ENCODE data around the gene BANP. TPM values are rescaled to one million over a fixed set of nuclear protein-coding genes. Genes with fewer than 3 reads are reported as not detected.
A peak's percentile ranks its signal among the peaks of the same experiment; 100 is the strongest.

BANP gene
- polyA plus RNA-seq, 1 of the 3 experiments (the other 2 are of a cell fraction): 16.8 TPM

GRCh38 chr16:87946596-87947347 is 4.5 kb upstream of the BANP start:
- Histone ChIP-seq H3K9me2 (no peaks in the 10 kb centered on the region), H3K27ac (ENCODE audit: low read depth in 2 of 2, low read length in 1 of 2) (no peak overlapping the region), H3K36me3 (replicated peaks in 1 of 2; ENCODE audit: control insufficient read depth in 1 of 2, insufficient read depth in 2 of 2, low read length in 1 of 2) (no peaks in the 10 kb centered on the region), H3K27me3 (ENCODE audit: insufficient read depth) (no peaks in the 10 kb centered on the region), H3K79me2 (ENCODE audit: insufficient read depth) (peaks cover 2% of the 10 kb centered on the region), H3K4me1 (ENCODE audit: control insufficient read depth in 1 of 2, insufficient read depth in 2 of 2, low read depth in 1 of 2, low read length in 1 of 2) (peaks cover 0 to 14% of the 10 kb centered on the region in 2 experiments; a peak in 1 of 4 replicates), H3K4me3 (ENCODE audit: low read depth in 2 of 2, low read length in 1 of 2) (no peak overlapping the region), H4K20me1 (ENCODE audit: insufficient read depth) (no peaks in the 10 kb centered on the region), H3K9me3 (no peaks in the 10 kb centered on the region), H3F3A (replicated peaks; ENCODE audit: insufficient read depth) (no peaks in the 10 kb centered on the region), H3K4me2 (no peak overlapping the region), H3K9ac (no peak overlapping the region), H2AFZ (ENCODE audit: low read depth) (no peak overlapping the region)
- TF ChIP-seq FOSL2 (IDR thresholded peaks at IDR 0.05; ENCODE audit: borderline replicate concordance, low read depth) (no peak), MXI1 (IDR thresholded peaks at IDR 0.05; ENCODE audit: low read depth, low read length) (no peak), MEF2A (IDR thresholded peaks at IDR 0.05; ENCODE audit: borderline replicate concordance, low read depth) (no peak), ELF1 (IDR thresholded peaks at IDR 0.05) (no peak), MAX (IDR thresholded peaks at IDR 0.05; ENCODE audit: low read depth) (no peak), SMC3 (IDR thresholded peaks at IDR 0.05; ENCODE audit: low read depth, low read length) (no peak), NFIC (IDR thresholded peaks at IDR 0.05; ENCODE audit: borderline replicate concordance) (no peak), FOXJ3 (CRISPR knock-in tag; IDR thresholded peaks at IDR 0.05) (no peak), GATA2 (CRISPR knock-in tag; IDR thresholded peaks at IDR 0.05) (no peak), JUND (IDR thresholded peaks at IDR 0.05) (no peak), NRF1 (IDR thresholded peaks at IDR 0.05; ENCODE audit: low read depth, low read length) (no peak)
- DNase-seq: no peak
- POLR2A ChIA-PET: no interaction called here
- CTCF ChIA-PET: no interaction called here
- 90% methylated on average over 14 of the region's 14 CpGs for WGBS (ENCODE audit: low lambda C conversion rate)

- CTCF ChIA-PET: interaction anchor here (1.2 kb wide), 1 partner anchor 98 kb away, joined by 3 read pairs; no protein-coding TSS in a partner anchor
- 0 out of 2 replicates have a peak overlapping the region, but pooled peaks have one; percentile 41 for H2AFZ ChIP-seq (ENCODE audit: low read depth)
- WGBS (ENCODE audit: low lambda C conversion rate): 91% methylated on average over 22 of the region's 22 CpGs
These were observed 3.7 kb upstream of the BANP start for GRCh38 chr16:87947356-87948118.

More at GRCh38 chr16:87947356-87948118, 3.7 kb upstream of the BANP start:
- H4K20me1 ChIP-seq (ENCODE audit: insufficient read depth): no peaks in the 10 kb centered on the region
- H3K79me2 ChIP-seq (ENCODE audit: insufficient read depth): peaks cover 9% of the 10 kb centered on the region
- no peak for DNase-seq
- H3K9me2 ChIP-seq: no peaks in the 10 kb centered on the region
- no peaks in the 10 kb centered on the region for H3K9me3 ChIP-seq
- no peak overlapping the region for H3K4me3 ChIP-seq (ENCODE audit: low read depth in 2 of 2, low read length in 1 of 2)
- no peaks in the 10 kb centered on the region for H3K36me3 ChIP-seq (replicated peaks in 1 of 2; ENCODE audit: control insufficient read depth in 1 of 2, insufficient read depth in 2 of 2, low read length in 1 of 2)
- no peak overlapping the region for H3K27ac ChIP-seq (ENCODE audit: low read depth in 2 of 2, low read length in 1 of 2)
- TF ChIP-seq MAX (IDR thresholded peaks at IDR 0.05; ENCODE audit: low read depth) (no peak), TAF1 (IDR thresholded peaks at IDR 0.05; ENCODE audit: borderline replicate concordance, low read depth, low read length) (no peak), RCOR1 (IDR thresholded peaks at IDR 0.05; ENCODE audit: low read length) (no peak), GABPA (IDR thresholded peaks at IDR 0.05; ENCODE audit: low read depth) (no peak), FOSL2 (IDR thresholded peaks at IDR 0.05; ENCODE audit: borderline replicate concordance, low read depth) (no peak), IRF3 (IDR thresholded peaks at IDR 0.05; ENCODE audit: low read depth, low read length) (no peak), RFX5 (IDR thresholded peaks at IDR 0.05; ENCODE audit: low read length) (no peak), YY1 (IDR thresholded peaks at IDR 0.05; ENCODE audit: low read depth) (no peak), MEF2A (IDR thresholded peaks at IDR 0.05; ENCODE audit: borderline replicate concordance, low read depth) (no peak), EP300 (IDR thresholded peaks at IDR 0.05; ENCODE audit: borderline replicate concordance in 1 of 2, low read depth in 1 of 2, low read length in 1 of 2) (no peak), ELF1 (IDR thresholded peaks at IDR 0.05) (no peak), SIN3A (IDR thresholded peaks at IDR 0.05; ENCODE audit: borderline replicate concordance, low read depth, low read length) (no peak), GATA2 (CRISPR knock-in tag; IDR thresholded peaks at IDR 0.05) (no peak), NFIC (IDR thresholded peaks at IDR 0.05; ENCODE audit: borderline replicate concordance) (no peak), SMC3 (IDR thresholded peaks at IDR 0.05; ENCODE audit: low read depth, low read length) (no peak), TEAD4 (IDR thresholded peaks at IDR 0.05; ENCODE audit: borderline replicate concordance, insufficient read depth) (no peak)
- POLR2A ChIA-PET: no interaction called here
- H3K9ac ChIP-seq: no peak overlapping the region
- peaks cover under 1 to 19% of the 10 kb centered on the region in 2 experiments; a peak in 2 of 4 replicates for H3K4me1 ChIP-seq (ENCODE audit: control insufficient read depth in 1 of 2, insufficient read depth in 2 of 2, low read depth in 1 of 2, low read length in 1 of 2)
- H3K4me2 ChIP-seq: no peak overlapping the region
- peaks cover under 1% of the 10 kb centered on the region for H3F3A ChIP-seq (replicated peaks; ENCODE audit: insufficient read depth)
- H3K27me3 ChIP-seq (ENCODE audit: insufficient read depth): no peaks in the 10 kb centered on the region
